Measurements from ENCODE around the gene SDS.

Gene SDS

GRCh38 chr12:113445544-113446171, 42.0 kb upstream of the SDS start:
- no peak for DNase-seq (ENCODE audit: low spot score)
- no peak for TF ChIP-seq CTCF (IDR thresholded peaks at IDR 0.05; ENCODE audit: extremely low read depth, missing control alignments)

GRCh38 chr12:113443030-113443539, 39.4 kb upstream of the SDS start:
- DNase-seq (ENCODE audit: low spot score), result no peak
- no peak for TF ChIP-seq CTCF (IDR thresholded peaks at IDR 0.05; ENCODE audit: extremely low read depth, missing control alignments)

DNA sequence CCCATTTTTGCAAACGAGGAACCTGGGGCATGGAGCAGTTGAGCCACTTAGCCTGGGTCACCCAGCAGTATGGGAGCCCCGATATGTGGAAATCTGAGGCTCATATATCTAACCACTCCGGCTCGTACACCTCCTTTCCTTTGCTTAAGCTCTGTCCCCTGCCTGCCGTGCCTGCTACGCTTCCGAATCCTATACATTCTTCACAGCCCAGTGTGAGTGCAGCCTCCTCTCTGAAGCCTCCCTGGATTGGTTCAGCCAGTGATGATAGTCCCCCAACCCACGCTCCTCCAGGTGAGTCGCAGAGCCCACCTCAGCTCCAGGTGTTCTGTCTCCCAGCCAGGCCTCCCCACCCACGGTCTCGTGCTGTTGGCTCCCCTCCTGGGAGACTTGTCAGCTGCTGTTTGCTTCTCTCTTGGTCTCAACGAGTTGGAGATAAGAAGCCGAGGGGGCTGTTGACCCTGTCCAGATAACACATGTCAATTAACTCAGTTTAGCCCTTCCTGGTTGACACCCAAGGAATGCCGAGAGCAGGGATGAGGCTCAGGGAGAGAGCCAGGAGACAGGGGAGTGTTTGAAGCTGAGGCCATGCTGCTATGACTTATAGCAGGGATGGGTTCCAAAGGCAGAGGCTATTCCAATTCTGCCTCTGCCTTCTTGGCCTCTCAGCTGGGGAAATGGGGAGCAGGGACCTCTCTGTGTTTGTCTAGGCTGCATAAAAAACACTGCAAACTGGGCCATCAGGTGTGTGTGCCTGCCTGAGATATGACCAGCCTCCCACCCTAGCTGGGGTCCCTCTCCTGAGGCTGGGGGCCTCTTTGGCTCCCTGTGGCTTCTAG, 37.5 kb upstream of the SDS start:
- DNase-seq (ENCODE audit: low spot score), result no peak
- TF ChIP-seq CTCF (IDR thresholded peaks at IDR 0.05; ENCODE audit: extremely low read depth, missing control alignments), result no peak

GRCh38 chr12:113440336-113440735, 36.6 kb upstream of the SDS start:
- TF ChIP-seq CTCF (IDR thresholded peaks at IDR 0.05; ENCODE audit: extremely low read depth, missing control alignments), result no peak
- no peak for DNase-seq (ENCODE audit: low spot score)

GRCh38 chr12:113439606-113440030, 35.9 kb upstream of the SDS start:
- DNase-seq (ENCODE audit: low spot score), result peak; percentile 47

GRCh38 chr12:113439301-113439597, 35.6 kb upstream of the SDS start:
- TF ChIP-seq CTCF (IDR thresholded peaks at IDR 0.05; ENCODE audit: extremely low read depth, missing control alignments), result no peak

More at GRCh38 chr12:113439606-113440030, 35.9 kb upstream of the SDS start:
- peak; percentile 63 for TF ChIP-seq CTCF (IDR thresholded peaks at IDR 0.05; ENCODE audit: extremely low read depth, missing control alignments)

More at GRCh38 chr12:113439301-113439597, 35.6 kb upstream of the SDS start:
- DNase-seq (ENCODE audit: low spot score), result no peak

Measured in GM20000 (cell line).